ELF-1 (cell line): ENCODE results near the gene GAMT.
"Not testable (repeated sequence)": the region's sequence is repeated elsewhere in the genome, so short reads cannot be mapped to it uniquely, and the experiment has no call there.

Source experiments
- DNase-seq: peaks from one replicate; pipeline ENCODE4 v3.0.0-alpha.2; 2016; ENCODE audit warnings: low read depth, low spot score

Gene GAMT

DNA sequence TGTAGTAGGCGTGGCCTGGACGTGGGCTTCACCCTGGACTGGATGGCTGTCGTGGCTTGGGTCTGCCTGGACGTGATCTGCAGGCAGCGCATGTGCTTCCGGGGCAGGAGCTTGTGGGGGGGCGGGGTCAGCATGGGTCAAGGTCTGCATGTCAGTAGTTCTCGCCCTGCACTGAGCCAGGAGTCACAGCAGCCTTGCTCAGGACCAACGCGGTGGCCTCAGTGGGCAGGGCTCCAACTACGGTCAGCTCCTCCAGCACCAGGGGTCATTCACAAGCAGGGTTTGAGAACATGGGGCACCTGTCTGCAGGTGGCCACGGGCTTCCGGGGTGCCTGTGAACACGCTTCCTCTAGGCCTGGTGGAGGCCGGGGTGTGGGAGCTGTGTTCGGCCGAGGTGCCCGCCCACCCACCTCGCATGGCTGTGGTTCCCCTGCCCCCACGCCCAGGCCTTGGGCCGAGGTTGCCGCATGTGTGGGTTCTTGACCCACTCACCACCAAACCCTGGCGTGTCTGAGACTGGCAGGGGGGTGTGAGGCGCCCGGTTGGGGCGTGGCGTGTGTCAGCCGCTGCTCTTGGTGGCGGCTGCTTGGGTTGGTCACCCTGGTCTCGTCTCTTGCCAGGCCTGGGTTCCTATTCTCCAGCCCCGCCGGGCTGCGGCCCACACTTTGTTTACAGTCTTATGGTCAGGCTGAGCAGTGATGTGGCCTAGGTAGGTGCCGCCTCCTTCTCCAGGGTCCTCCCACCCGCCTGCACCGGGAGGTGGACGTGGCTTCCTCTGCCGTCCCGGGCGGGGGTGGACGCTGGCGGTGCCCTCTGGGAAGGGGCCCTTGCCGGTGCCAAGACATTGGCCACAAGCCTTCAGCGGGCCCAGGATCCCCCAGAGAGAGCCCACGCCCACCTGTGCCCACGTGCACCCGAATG, 32.0 kb upstream of the GAMT start:
- no peak for DNase-seq

DNA sequence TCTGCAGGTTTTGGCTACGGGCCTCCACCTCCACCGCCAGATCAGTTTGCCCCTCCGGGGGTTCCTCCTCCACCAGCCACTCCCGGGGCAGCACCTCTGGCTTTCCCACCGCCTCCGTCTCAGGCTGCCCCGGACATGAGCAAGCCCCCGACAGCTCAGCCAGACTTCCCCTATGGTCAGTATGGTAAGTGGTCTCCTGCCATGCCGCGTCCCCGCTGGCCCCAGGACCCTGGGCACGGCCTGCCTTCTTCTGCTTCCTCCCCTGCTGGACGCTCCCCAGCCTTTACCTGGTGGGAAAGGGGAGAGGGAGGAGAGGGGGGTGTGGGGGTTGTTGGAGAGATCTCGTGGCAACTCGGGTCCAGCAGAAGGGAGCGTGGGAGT, 31.2 kb upstream of the GAMT start:
- no peak for DNase-seq

DNA sequence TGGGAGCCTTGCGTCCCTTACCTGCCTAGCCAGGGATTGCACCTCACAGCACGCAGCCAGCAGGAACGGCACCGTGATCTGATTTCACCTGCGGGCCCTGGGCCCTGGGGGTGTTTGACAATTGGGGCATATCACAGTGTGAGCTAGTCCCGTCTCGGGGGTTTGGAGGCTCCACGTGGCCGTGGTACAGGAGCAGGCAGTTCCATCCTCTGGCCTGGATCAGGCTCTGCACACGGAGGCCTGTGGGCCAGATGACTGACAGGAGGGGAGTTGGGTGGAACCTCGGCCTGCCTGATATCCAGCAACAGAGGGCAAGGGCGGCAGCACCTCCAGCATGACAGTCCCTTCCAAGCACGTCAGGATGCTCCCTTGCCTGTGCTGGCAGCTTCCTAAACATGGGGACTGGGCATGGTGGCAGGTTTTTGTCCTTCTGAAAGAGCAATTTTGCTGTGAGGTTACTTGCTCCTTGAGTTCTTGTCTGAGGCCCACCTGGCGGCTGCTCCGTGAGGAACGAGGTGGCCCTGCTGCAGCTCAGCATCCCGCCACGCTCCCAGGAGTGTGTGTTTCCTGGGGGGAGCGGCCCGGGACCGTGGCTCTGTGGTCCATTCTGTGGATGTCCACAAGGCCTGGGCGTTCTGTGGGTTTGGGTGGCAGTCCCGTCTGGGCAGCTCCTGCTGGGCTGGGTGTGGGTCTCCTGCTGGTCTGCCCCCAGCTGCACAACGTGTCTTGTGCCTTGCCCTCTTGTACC, 30.6 kb upstream of the GAMT start:
- no peak for DNase-seq

DNA sequence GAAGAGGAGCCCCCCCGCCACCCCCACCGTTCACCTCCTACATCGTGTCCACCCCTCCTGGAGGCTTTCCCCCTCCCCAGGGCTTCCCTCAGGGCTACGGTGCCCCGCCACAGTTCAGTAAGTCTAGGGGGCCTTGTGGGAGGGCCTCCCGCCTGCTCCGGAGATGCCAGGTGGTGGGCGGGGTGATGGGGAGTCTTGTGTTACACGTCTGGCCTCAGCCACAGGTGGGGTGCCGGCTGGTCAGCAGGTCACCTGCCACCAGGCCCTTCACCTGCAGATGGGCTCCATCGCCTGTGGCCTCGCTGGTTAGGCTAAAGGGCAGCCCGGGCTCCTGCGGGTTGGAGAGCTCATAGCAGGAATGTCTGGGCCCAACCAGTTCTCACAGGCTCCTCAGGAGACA, 28.9 kb upstream of the GAMT start:
- DNase-seq, result no peak

DNA sequence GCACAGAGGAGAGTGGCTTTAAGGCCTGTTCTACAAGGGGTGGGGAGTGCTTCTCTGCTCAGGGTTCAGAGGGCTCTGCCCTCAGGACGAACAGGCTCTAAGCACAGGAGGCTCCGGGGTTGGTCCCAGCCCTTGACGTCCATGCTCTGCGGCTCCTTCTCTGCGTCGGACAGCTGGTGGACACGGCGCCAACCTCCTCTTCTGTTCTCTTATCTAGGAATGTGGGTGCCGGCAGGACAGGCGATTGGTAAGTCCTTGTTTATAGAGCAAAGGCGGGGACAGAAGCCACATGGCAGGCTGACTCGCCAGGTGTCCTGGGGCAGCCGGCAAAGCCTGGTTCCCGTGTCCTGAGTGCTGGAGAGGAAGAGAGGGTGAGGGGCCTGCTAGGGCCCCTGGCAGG, 28.4 kb upstream of the GAMT start:
- no peak for DNase-seq

- DNase-seq, result no peak
Observed at GRCh38 chr19:1428738-1429391, 27.5 kb upstream of the GAMT start.

DNA sequence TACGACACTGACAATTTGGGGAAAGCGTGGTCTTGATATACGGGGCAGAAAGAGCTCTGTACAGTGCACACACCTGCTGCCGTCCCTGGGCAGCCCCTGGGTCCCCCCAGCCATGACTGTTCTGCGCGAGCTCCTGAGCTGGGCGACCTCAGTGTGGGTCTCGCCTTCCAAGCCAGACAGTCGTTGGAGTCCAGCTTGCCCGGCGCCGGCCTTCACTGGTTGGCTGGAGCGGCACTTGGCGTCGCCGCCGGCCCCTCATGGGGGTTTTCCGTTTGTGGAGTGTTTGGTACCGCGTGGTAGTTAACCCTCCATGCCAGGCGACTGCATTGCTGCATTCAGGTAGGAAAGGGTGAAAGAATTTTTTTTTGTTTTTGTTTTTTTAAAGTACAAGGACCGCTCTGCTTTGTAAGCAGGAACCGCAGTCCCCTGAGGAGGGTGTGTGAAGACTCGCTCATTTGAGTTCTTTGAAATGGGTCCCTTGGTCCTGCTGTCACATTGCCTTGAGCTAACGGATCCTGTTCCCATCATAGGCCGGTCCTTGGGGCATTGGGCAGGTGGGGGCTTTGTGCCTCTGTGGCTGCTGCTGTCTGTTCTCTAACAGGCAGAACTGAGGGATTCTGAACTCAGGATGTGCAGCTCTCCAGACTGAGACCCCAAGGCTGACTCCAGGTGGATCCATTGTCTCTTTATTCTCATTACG, 26.0 kb upstream of the GAMT start:
- DNase-seq, result no peak

- DNase-seq, result no peak
Observed at GRCh38 chr19:1426736-1427135, 25.4 kb upstream of the GAMT start.

GRCh38 chr19:1425902-1426301, 24.6 kb upstream of the GAMT start:
- DNase-seq, result peak; percentile 71

GRCh38 chr19:1425102-1425837, 23.9 kb upstream of the GAMT start:
- DNase-seq, result no peak

GRCh38 chr19:1424192-1424955, 23.0 kb upstream of the GAMT start:
- DNase-seq, result no peak

DNA sequence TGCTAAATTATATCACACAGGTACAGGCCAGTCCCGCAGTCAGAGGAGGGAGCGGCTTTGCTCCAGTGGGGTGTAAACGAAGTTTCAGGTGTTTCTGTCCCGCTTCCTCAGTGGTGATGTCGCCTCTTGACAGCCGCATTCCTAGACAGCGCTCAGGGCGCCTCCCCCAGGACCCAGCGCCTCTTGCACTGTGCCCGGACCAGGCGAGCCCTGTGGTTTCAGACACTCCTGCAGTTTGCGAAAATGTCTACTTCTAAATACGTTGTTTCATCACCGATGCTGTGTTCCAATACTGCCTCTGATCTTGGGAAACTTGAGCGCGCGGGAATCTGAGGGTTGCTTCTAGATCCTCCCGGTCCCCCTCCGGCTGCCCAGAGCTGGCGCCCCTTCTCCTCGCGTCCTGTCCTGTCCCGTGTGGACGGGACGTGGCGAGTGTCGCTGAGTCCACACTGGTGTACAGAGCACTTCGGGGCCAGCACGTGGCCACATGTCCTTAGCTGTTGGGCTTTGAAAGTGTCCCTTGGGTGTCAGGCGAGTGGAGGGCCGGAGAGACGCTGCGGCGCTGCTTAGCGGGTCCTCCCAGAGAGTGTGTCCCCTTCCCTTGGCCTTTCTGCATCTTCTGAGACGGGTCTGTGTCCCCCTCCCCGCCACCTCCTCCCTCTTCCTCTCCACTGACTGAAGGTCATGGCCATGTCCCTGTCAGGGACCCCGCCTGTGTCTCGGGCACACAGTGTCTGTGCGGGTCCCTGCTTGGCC, 22.3 kb upstream of the GAMT start:
- DNase-seq, result no peak

- no peak for DNase-seq
Observed at GRCh38 chr19:1422943-1423342, 21.6 kb upstream of the GAMT start.

DNA sequence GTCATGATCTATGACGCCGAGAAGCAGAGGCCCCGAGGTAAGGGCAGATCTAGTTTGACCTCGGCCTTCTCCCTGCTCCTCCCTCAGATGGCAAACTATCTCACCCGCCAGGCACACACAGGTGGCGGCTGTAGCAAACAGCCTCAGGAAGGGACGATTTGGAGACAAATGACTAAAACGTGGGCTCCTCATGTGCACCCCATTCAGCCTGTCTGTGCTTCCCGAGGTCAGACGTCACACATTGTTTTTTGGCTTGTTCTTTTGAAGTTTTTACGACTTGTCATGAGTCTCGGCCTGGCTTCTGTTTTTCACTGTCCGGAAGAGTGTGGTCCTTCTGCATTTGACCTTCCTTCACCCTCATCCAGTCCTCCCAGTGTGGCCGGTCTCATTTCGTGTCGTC, 21.0 kb upstream of the GAMT start:
- no peak for DNase-seq

DNA sequence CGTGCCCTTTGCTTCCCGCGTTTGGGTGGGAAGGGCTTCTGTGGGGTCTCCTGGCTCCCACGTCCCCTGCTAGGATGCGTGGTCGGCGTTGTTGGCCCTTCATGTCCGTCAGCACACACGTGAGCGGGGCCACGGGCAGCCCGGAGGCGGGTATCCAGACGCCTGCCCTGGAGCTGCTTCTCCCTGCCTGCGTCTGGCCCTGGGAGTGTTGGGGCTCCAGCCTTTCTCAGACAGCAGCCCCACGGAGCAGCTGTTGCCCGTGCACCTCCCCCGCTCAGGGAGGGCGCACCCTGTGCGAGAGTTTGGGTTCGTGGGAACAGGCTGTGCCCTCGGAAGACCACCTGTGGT, 20.6 kb upstream of the GAMT start:
- no peak for DNase-seq

GRCh38 chr19:1421218-1421957, 20.0 kb upstream of the GAMT start:
- no peak for DNase-seq

DNA sequence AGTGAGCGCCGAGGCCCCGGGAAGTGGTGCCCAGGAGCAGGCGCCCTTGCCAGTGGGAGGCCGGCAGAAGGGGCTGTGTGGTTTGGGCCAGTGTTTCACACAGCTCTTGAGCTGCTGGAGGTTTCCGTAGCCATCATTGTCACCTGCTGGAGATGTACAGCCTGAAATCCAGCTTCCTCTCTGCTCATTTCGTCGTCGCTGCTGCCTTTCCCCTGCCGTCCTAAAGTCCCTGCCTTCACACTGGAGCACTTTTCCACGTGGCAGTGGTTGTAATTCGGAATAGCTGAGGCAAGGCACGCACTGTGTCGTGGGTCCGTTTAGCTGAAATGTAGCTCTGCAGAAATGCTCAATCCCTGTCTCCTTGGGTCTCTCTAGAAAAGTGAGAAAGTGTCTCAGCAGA, 19.2 kb upstream of the GAMT start:
- no peak for DNase-seq

DNA sequence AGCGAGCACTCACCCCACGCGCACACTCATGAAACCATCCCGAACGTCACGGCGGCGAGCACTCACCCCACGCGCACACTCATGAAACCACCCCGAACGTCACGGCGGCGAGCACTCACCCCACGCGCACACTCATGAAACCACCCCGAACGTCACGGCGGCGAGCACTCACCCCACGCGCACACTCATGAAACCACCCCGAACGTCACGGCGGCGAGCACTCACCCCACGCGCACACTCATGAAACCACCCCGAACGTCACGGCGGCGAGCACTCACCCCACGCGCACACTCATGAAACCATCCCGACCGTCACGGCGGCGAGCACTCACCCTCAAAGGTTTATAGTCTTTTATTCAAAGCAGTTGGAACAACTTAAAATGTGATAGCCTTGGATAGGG, 18.7 kb upstream of the GAMT start:
- DNase-seq, result not testable (repeated sequence)
